ENCODE results near the gene PRAMEF15.
"Not testable (repeated sequence)": the region's sequence is repeated elsewhere in the genome, so short reads cannot be mapped to it uniquely, and the experiment has no call there.

Gene PRAMEF15

GRCh38 chr1:13315281-13315680, at the start of gene PRAMEF15:
Gene PRAMEF15, plus strand, starts transcription at chr1:13315581. Its CDS starts 2,827 bp downstream, at chr1:13318408.
- not testable (repeated sequence) for H3K9ac ChIP-seq (ENCODE audit: insufficient read length, low read depth); H3K27me3 ChIP-seq (ENCODE audit: insufficient read depth, insufficient read length); H3K36me3 ChIP-seq (ENCODE audit: insufficient read depth, insufficient read length, low read length); H3K9me3 ChIP-seq (ENCODE audit: insufficient read depth, low read length); H3K4me3 ChIP-seq (ENCODE audit: insufficient read length, low read depth); DNase-seq (ENCODE audit: low read depth, low spot score); H3K4me1 ChIP-seq (ENCODE audit: insufficient read depth, insufficient read length)

- not testable (repeated sequence) for H3K4me3 ChIP-seq (ENCODE audit: insufficient read length, low read depth); H3K27me3 ChIP-seq (ENCODE audit: insufficient read depth, insufficient read length); H3K9ac ChIP-seq (ENCODE audit: insufficient read length, low read depth); H3K4me1 ChIP-seq (ENCODE audit: insufficient read depth, insufficient read length); DNase-seq (ENCODE audit: low read depth, low spot score); H3K9me3 ChIP-seq (ENCODE audit: insufficient read depth, low read length); H3K36me3 ChIP-seq (ENCODE audit: insufficient read depth, insufficient read length, low read length)
Observed at GRCh38 chr1:13277016-13277415, 38.4 kb upstream of the PRAMEF15 start.

- not testable (repeated sequence) for H3K4me3 ChIP-seq (ENCODE audit: insufficient read length, low read depth); H3K4me1 ChIP-seq (ENCODE audit: insufficient read depth, insufficient read length); H3K36me3 ChIP-seq (ENCODE audit: insufficient read depth, insufficient read length, low read length); H3K9me3 ChIP-seq (ENCODE audit: insufficient read depth, low read length); DNase-seq (ENCODE audit: low read depth, low spot score); H3K27me3 ChIP-seq (ENCODE audit: insufficient read depth, insufficient read length); H3K9ac ChIP-seq (ENCODE audit: insufficient read length, low read depth)
Observed at GRCh38 chr1:13279617-13280016, 35.8 kb upstream of the PRAMEF15 start.

GRCh38 chr1:13285037-13285436, 30.3 kb upstream of the PRAMEF15 start, which contains the start of gene PRAMEF8:
Gene PRAMEF8, minus strand, starts transcription at chr1:13285137. Its CDS starts 1,046 bp downstream, at chr1:13284091.
- H3K4me1 ChIP-seq (ENCODE audit: insufficient read depth, insufficient read length); H3K9me3 ChIP-seq (ENCODE audit: insufficient read depth, low read length); H3K4me3 ChIP-seq (ENCODE audit: insufficient read length, low read depth); H3K36me3 ChIP-seq (ENCODE audit: insufficient read depth, insufficient read length, low read length); H3K27me3 ChIP-seq (ENCODE audit: insufficient read depth, insufficient read length); DNase-seq (ENCODE audit: low read depth, low spot score); H3K9ac ChIP-seq (ENCODE audit: insufficient read length, low read depth): not testable (repeated sequence)

GRCh38 chr1:13289030-13289429, 26.4 kb upstream of the PRAMEF15 start:
- not testable (repeated sequence) for H3K9ac ChIP-seq (ENCODE audit: insufficient read length, low read depth); H3K27me3 ChIP-seq (ENCODE audit: insufficient read depth, insufficient read length); H3K4me3 ChIP-seq (ENCODE audit: insufficient read length, low read depth); DNase-seq (ENCODE audit: low read depth, low spot score); H3K4me1 ChIP-seq (ENCODE audit: insufficient read depth, insufficient read length); H3K9me3 ChIP-seq (ENCODE audit: insufficient read depth, low read length); H3K36me3 ChIP-seq (ENCODE audit: insufficient read depth, insufficient read length, low read length)

- H3K36me3 ChIP-seq (ENCODE audit: insufficient read depth, insufficient read length, low read length); H3K4me1 ChIP-seq (ENCODE audit: insufficient read depth, insufficient read length); H3K9ac ChIP-seq (ENCODE audit: insufficient read length, low read depth); H3K4me3 ChIP-seq (ENCODE audit: insufficient read length, low read depth); DNase-seq (ENCODE audit: low read depth, low spot score); H3K27me3 ChIP-seq (ENCODE audit: insufficient read depth, insufficient read length); H3K9me3 ChIP-seq (ENCODE audit: insufficient read depth, low read length): not testable (repeated sequence)
Observed at GRCh38 chr1:13297216-13297931, 18.0 kb upstream of the PRAMEF15 start.

- H3K9ac ChIP-seq (ENCODE audit: insufficient read length, low read depth); H3K9me3 ChIP-seq (ENCODE audit: insufficient read depth, low read length); H3K36me3 ChIP-seq (ENCODE audit: insufficient read depth, insufficient read length, low read length); H3K4me3 ChIP-seq (ENCODE audit: insufficient read length, low read depth); H3K4me1 ChIP-seq (ENCODE audit: insufficient read depth, insufficient read length); H3K27me3 ChIP-seq (ENCODE audit: insufficient read depth, insufficient read length); DNase-seq (ENCODE audit: low read depth, low spot score): not testable (repeated sequence)
Observed at GRCh38 chr1:13298699-13299098, 16.7 kb upstream of the PRAMEF15 start.

GRCh38 chr1:13302197-13302596, 13.2 kb upstream of the PRAMEF15 start:
- not testable (repeated sequence) for H3K36me3 ChIP-seq (ENCODE audit: insufficient read depth, insufficient read length, low read length); H3K9ac ChIP-seq (ENCODE audit: insufficient read length, low read depth); DNase-seq (ENCODE audit: low read depth, low spot score); H3K4me1 ChIP-seq (ENCODE audit: insufficient read depth, insufficient read length); H3K4me3 ChIP-seq (ENCODE audit: insufficient read length, low read depth); H3K27me3 ChIP-seq (ENCODE audit: insufficient read depth, insufficient read length); H3K9me3 ChIP-seq (ENCODE audit: insufficient read depth, low read length)

GRCh38 chr1:13303239-13303638, 12.1 kb upstream of the PRAMEF15 start, which contains the start of gene PRAMEF33:
Gene PRAMEF33, plus strand, starts transcription at chr1:13303539. Its CDS starts 2,416 bp downstream, at chr1:13305955.
- H3K36me3 ChIP-seq (ENCODE audit: insufficient read depth, insufficient read length, low read length); H3K9ac ChIP-seq (ENCODE audit: insufficient read length, low read depth); H3K9me3 ChIP-seq (ENCODE audit: insufficient read depth, low read length); H3K4me1 ChIP-seq (ENCODE audit: insufficient read depth, insufficient read length); DNase-seq (ENCODE audit: low read depth, low spot score); H3K27me3 ChIP-seq (ENCODE audit: insufficient read depth, insufficient read length); H3K4me3 ChIP-seq (ENCODE audit: insufficient read length, low read depth): not testable (repeated sequence)

- H3K9me3 ChIP-seq (ENCODE audit: insufficient read depth, low read length); H3K36me3 ChIP-seq (ENCODE audit: insufficient read depth, insufficient read length, low read length); H3K4me3 ChIP-seq (ENCODE audit: insufficient read length, low read depth); H3K4me1 ChIP-seq (ENCODE audit: insufficient read depth, insufficient read length); H3K27me3 ChIP-seq (ENCODE audit: insufficient read depth, insufficient read length); H3K9ac ChIP-seq (ENCODE audit: insufficient read length, low read depth); DNase-seq (ENCODE audit: low read depth, low spot score): not testable (repeated sequence)
Observed at GRCh38 chr1:13342496-13342895, 27.1 kb downstream of the PRAMEF15 start.

- H3K4me3 ChIP-seq (ENCODE audit: insufficient read length, low read depth); H3K27me3 ChIP-seq (ENCODE audit: insufficient read depth, insufficient read length): not testable (repeated sequence)
Observed at GRCh38 chr1:13347034-13347433, 31.7 kb downstream of the PRAMEF15 start, which contains the start of gene PRAMEF14. Gene PRAMEF14, minus strand, starts transcription at chr1:13347134. Its CDS starts 1,820 bp downstream, at chr1:13345314.

GRCh38 chr1:13353476-13353875, 38.1 kb downstream of the PRAMEF15 start:
- not testable (repeated sequence) for H3K27me3 ChIP-seq (ENCODE audit: insufficient read depth, insufficient read length); H3K9ac ChIP-seq (ENCODE audit: insufficient read length, low read depth); H3K36me3 ChIP-seq (ENCODE audit: insufficient read depth, insufficient read length, low read length); H3K4me3 ChIP-seq (ENCODE audit: insufficient read length, low read depth); DNase-seq (ENCODE audit: low read depth, low spot score); H3K4me1 ChIP-seq (ENCODE audit: insufficient read depth, insufficient read length); H3K9me3 ChIP-seq (ENCODE audit: insufficient read depth, low read length)

More at GRCh38 chr1:13347034-13347433, 31.7 kb downstream of the PRAMEF15 start, which contains the start of gene PRAMEF14:
- not testable (repeated sequence) for H3K4me1 ChIP-seq (ENCODE audit: insufficient read depth, insufficient read length); DNase-seq (ENCODE audit: low read depth, low spot score); H3K9me3 ChIP-seq (ENCODE audit: insufficient read depth, low read length); H3K9ac ChIP-seq (ENCODE audit: insufficient read length, low read depth); H3K36me3 ChIP-seq (ENCODE audit: insufficient read depth, insufficient read length, low read length)

Measured in NT2/D1 (cell line).